GM19463 (cell line): ENCODE measurements around the gene ME2.
"Not testable (repeated sequence)": the region's sequence is repeated elsewhere in the genome, so short reads cannot be mapped to it uniquely, and the experiment has no call there.

ENCODE experiments used
- ATAC-seq: cut with Tn5 transposase; IDR thresholded peaks from one replicate; pipeline ENCODE4 v1.9.1; 2021; ENCODE audit warnings: mild to moderate bottlenecking, moderate library complexity; ENCODE audit not compliant: unreplicated experiment

The ME2 gene

GRCh38 chr18:50969448-50969847 is 90.5 kb downstream of the ME2 start:
- no peak for ATAC-seq

DNA sequence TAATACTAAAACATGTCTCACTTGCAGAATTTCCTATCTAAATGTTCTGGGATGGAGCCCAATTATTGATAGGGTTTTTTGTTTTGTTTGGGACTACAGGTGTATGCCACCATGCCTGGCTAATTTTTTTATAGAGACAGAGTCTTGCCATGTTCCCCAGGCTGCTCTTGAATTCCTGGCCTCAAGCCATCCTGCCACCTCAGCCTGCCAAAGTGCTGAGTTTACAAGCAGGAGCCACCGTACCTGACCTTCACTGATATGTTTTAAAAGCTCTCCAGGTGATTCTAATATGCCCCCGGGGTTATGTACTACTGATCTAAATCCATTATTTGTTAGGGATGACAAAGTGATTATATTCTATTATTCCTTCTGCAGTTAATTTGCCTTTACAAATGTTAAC is 91.1 kb downstream of the ME2 start:
- ATAC-seq, result no peak

GRCh38 chr18:50972404-50972803 is 93.5 kb downstream of the ME2 start:
- ATAC-seq, result not testable (repeated sequence)

DNA sequence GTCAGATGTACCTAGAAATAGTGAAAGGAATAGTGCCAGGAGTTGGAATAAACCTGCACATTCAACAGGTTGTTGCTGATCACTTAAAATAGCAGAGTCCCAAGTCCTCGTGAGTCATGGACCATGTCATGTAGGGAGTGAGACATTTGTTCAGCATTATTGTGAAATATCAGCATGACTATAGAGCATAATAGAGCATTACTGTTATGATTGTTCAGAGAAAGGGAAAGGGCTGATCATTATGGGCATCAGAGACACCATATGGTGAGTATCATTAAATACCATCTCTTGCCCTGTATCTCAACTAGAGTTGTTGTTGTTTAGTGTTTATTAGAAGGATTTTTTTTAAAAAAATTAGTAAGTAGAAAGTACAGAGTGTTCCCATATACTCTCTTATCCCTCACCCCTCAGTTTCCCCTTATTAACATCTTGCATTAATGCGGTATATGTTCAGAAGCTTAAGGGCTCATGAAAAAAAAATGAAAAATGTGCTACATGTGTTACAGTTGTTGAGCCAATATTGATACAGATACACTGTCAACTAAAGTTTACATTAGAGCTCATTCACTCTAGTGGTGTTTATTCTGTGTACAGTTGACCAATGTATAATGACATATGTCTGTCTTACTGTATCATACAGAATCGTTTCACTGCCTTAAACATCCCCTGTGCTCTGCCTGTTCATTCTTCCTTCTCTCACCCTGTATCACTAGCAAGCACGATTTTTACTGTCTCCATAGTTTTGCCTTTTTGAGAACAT is 94.6 kb downstream of the ME2 start:
- ATAC-seq, result no peak

DNA sequence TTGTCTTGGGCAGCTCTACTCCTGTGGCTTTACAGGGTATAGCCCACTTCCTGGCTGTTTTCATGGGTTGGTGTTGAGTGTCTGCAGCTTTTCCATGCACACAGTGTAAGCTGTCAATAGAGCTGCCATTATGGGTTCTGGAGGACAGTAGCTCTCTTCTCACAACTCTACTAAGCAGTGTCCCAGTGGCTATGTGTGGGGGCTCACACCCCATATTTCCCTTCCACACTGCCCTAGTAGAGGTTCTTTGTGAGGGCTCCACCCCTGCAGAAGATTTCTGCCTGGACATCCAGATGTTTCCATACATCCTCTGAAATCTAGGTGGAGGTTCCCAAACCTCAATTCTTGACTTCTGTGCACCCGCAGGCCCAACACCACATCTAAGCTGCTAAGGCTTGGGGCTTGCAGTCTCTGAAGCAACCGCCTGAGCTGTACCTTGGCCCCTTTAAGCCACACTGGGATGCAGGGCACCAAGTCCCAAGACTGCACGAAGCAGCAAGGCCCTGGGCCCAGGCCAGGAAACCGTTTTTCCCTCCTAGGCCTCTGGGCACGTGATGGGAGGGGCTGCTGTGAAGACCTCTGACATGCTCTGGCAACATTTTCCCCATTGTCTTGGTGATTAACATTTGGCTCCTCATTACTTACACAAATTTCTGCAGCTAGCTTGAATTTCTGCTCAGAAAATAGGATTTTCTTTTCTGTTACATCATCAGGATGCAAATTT is 98.3 kb downstream of the ME2 start:
- no peak for ATAC-seq

DNA sequence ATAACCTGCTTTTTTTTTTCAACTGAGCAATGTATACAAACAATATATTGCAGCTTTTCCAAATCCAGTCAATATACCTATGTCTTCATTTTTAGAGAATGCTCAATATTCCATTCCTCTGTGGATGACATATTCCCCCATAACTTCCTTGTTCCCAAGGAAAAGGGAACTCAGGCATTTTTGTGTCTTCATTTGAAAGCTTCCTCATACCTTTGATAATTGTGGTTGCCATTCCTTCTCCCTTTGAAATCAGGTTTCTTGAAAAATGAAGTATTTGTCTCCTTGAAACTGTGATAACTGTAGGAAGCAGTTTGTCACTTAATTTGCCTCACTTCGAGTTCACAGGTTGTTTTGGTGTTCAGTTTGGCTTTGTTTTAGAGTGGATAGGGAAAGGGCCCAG is 102.5 kb downstream of the ME2 start:
- no peak for ATAC-seq

DNA sequence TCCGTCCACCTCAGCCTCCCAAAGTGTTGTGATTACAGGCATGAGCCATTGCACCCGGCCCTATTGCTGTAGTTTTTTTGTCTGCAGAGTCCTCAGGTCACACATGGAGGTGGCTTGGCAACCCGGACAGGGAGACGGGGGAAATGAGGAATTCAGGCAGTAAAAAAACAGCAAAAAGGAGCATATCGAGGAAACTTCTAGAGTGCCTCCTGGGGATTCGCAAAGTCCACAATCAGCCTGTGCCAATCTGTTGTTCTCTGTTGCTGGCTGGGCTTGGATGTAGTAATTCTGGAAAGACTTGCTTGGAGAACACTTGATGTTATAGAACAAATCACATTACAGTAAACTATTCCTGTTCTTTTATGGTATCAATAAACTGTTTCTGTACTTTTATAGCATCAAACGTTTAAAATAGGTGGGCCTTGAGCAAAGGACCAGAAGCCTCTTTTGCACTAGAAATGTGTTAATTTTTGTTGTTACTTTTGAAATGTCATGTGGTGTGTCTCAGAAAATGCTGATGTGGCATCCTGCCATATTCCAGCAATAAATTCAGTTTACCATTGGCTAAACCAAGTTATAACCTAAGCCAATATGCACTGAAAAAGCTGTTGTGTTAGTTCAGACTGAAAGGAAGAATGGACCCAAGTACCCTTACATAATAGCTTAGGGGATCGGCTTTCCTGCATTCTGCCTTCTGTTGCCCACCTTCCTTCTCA is 103.3 kb downstream of the ME2 start:
- no peak for ATAC-seq

- ATAC-seq, result no peak
Measured at GRCh38 chr18:50982802-50983179, 103.9 kb downstream of the ME2 start.

- ATAC-seq, result no peak
Measured at GRCh38 chr18:50986360-50987087, 107.6 kb downstream of the ME2 start.

- ATAC-seq, result no peak
Measured at GRCh38 chr18:50987261-50987660, 108.3 kb downstream of the ME2 start.

DNA sequence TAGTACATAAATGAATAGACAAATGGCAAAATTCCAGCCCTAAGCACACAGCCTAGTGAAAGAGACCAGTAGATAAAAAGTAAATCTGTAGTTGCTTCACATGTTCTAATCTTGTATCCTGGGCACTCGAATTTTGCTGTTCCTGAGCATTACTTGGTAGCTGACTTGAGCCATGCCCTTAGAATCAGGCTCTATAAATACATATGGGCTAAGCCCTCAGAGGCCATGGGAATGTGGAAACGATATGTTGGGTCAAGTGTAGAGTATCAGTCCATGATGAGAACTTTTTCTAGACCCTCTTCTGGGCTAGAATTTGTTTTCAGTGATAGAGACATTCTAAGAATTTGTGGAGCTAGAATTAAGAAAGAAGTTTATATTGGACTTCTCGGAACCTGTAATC is 110.8 kb downstream of the ME2 start:
- ATAC-seq, result no peak

DNA sequence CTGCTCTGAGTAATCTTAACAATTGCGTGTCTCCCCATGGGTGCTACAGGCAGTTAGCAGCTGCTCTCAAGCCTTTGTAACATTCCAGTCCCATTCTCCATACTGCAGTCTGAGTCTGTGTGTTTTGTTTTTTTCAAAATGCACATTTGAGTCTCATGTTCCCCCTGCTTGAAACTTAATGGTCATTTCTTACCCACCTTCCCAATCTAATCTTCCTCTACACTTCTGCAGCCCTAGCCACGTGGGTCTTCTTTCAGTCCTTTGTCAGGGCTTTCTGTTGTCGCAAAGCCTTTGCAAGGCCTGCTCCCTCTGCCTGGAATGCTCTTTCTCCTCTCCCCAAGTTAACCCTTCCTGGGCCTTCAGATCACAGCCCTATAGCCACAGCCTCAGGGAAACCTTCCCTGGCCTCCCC is 113.4 kb downstream of the ME2 start:
- no peak for ATAC-seq

DNA sequence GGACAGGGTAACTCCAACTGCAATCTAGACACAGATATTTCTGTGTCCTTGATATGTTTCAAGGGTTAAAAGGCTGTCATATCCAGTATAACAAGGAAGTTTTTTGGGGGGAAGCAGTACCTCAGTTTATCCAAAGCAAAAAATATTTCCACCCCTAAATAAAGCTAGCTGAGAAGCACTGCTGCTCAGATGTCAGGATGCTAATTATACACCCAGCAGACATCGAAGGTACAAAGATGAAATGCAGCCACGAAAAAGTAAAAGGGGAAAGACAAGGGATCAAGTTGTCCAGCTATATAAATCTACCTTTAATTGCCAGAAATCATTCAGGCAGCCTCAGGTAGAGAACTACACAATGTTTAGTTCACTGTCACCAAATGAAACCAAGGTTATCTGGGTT is 115.1 kb downstream of the ME2 start:
- no peak for ATAC-seq

DNA sequence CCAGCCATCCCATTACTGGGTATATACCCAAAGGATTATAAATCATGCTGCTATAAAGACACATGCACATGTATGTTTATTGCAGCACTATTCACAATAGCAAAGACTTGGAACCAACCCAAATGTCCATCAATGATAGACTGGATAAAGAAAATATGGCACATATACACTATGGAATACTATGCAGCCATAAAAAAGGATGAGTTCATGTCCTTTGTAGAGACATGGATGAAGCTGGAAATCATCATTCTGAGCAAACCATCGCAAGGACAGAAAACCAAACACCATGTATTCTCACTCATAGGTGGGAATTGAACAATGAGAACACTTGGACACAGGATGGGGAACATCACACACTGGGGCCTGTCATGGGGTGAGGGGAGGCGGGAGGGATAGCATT is 124.3 kb downstream of the ME2 start:
- not testable (repeated sequence) for ATAC-seq
